NOMO-1 treated with dmso at 0.1 percent for 144 hours (cell line): ENCODE measurements around the gene TMEM167B.
"Not testable (repeated sequence)": the region's sequence is repeated elsewhere in the genome, so short reads cannot be mapped to it uniquely, and the experiment has no call there.

Source experiments
- DNase-seq: peaks from one replicate; lab custom pipeline; 2025; ENCODE audit not compliant: unreplicated experiment; lab: John Stamatoyannopoulos, UW

Gene TMEM167B

GRCh38 chr1:109112652-109113285 lies 22.2 kb downstream of the TMEM167B start:
- DNase-seq = no peak

- no peak for DNase-seq
Measured at GRCh38 chr1:109113590-109114341, 23.2 kb downstream of the TMEM167B start, which contains the start of gene ELAPOR1. TSS of gene ELAPOR1 (plus strand) at chr1:109114115. CDS start at chr1:109114184, 69 bp downstream.

- DNase-seq = no peak
Measured at GRCh38 chr1:109114342-109114674, 23.7 kb downstream of the TMEM167B start.

GRCh38 chr1:109115685-109116084 lies 25.1 kb downstream of the TMEM167B start:
- no peak for DNase-seq

DNA sequence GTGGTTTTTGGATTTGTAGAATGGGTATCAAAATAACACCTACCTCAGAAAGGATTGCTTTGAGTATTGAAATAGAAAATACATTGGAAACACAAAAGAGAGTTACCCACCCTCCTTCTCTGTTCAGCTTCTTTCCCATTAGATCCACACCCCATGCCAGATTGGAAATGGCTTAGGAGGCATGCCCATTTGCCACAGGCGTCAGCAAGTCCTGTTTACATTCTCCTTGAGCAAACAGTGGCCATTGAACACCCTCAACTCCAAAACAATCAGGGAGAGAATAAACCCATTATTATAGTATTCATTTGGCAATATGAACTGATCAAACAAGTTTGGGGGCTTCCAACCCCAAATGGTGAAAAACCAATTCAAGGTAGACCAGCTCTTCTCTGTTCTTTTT lies 25.7 kb downstream of the TMEM167B start:
- no peak for DNase-seq

GRCh38 chr1:109118089-109118488 lies 27.5 kb downstream of the TMEM167B start:
- no peak for DNase-seq

DNA sequence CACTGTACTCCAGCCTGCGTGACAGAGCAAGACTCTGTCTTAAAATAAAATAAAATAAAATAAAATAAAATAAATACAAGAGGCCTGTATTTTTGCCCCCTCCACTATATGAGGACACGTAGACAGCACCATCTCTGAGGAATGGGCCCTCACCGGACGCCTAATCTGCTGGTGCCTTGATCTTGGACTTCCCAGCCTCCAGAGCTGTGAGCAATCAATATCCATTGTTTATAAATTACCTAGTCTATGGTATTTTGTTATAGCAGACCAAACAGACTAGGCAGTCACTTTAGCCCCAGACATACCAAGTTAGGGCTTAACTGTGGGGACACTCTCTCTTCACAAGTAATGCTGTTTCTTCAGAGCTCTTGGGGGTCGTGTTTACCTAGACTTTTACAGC lies 29.8 kb downstream of the TMEM167B start:
- no peak for DNase-seq

- no peak for DNase-seq
Measured at GRCh38 chr1:109131059-109131458, 40.5 kb downstream of the TMEM167B start.

GRCh38 chr1:109131800-109132199 lies 41.2 kb downstream of the TMEM167B start:
- DNase-seq = no peak

- DNase-seq = no peak
Measured at GRCh38 chr1:109133002-109133706, 42.6 kb downstream of the TMEM167B start.

- peak; percentile 60 for DNase-seq
Measured at GRCh38 chr1:109133815-109134214, 43.3 kb downstream of the TMEM167B start.

DNA sequence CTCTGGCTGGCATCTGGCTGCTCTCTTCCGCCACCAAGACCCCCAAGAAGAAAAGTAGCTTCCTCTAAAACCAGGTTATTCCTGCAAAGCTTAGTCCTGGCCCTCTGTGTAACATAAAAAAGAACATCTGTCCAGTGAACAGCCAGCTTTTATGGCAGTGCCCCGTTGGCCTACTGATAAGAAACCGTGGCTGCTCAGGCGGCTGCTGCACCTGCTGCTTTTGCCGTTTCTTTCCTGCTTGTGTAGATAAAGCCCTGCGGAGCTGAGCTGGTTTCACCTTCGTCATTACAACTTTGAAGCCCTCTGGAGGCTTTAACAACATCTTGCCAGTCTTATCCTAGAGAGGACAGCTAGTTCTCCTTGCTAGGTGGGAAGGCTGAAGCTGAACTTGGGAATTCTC lies 43.9 kb downstream of the TMEM167B start:
- no peak for DNase-seq

- DNase-seq = no peak
Measured at GRCh38 chr1:109135940-109136339, 45.4 kb downstream of the TMEM167B start.

GRCh38 chr1:109136766-109137165 lies 46.2 kb downstream of the TMEM167B start:
- DNase-seq = no peak

- DNase-seq = no peak
Measured at GRCh38 chr1:109137958-109138357, 47.4 kb downstream of the TMEM167B start.

DNA sequence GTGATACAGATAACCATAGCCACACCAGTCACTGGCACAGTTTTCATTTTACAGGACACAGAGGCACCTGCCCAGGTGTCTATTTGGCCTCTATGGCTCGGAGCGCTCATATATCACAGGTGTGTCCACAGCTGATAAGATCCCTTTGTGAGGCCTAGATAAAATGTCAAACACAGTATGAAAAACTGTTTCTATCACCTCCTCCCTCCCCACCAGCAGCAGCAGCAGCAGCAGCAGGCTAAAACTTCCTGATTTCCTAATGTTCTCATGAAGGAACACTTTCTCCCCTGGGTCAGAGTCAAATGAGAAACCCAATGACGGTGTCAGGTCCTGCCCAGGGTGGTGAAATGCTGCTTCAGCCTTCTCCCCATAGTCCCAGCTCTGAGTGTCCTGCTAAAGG lies 47.8 kb downstream of the TMEM167B start:
- no peak for DNase-seq

GRCh38 chr1:109140392-109140791 lies 49.8 kb downstream of the TMEM167B start:
- DNase-seq = no peak

DNA sequence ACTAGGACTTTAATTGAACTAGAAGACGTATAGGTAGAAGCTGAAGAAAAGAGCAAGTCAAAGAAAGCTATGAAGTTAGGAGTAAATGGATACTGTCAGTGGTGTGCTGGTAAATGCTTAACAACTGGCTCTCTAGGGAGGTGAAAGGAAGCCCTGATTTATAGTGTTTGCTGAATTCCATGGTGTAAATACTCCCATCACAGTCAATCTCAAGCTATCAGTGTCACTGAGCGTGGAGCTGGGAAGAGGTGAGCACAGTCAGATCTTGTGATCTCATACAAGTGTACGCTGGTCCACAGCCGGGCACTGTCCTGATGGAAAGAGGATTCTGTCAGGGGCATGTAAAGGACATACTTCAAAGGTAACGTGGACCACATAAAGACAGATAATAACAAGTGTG lies 51.7 kb downstream of the TMEM167B start:
- no peak for DNase-seq

DNA sequence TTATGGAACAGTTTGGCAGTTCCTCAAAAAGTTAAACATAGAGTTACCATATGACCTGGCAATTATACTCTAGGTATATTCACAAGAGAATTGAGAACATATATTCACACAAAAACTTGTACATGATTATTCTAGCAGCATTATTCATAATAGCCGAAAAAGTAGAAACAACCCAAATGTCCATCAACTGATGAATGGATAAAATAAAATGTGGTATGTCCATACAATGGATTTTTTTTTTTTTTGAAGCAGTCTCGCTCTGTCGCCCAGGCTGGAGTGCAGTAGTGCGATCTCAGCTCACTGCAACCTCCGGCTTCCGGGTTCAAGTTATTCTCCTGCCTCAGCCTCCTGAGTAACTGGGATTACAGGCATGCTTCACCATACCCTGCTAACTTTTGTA lies 52.2 kb downstream of the TMEM167B start:
- not testable (repeated sequence) for DNase-seq
